Astrocyte (in vitro differentiated cells and primary cell): ENCODE results near the gene ADAMTS8. TPM values are rescaled to one million over a fixed set of nuclear protein-coding genes. Genes with fewer than 3 reads are reported as not detected.
A peak's percentile ranks its signal among the peaks of the same experiment; 100 is the strongest.

Experiments used
- DNase-seq: peaks from one replicate; pipeline ENCODE4 v3.0.0-alpha.2; 2010; ENCODE audit warnings: low read depth
- FAIRE-seq: peaks from 2 replicates; lab custom pipeline; 2011; peaks lifted over from hg19 to GRCh38; lab: Jason Lieb, UNC
- H2AFZ ChIP-seq: 2 replicates; pipeline ENCODE4 v1.6.0; 2012; ENCODE audit warnings: low read depth, low read length, inconsistent platforms
- H3K27ac ChIP-seq: 2 replicates; pipeline ENCODE4 v1.5.1; 2011; ENCODE audit warnings: low read depth, low read length, inconsistent platforms
- H3K27me3 ChIP-seq: 2 replicates; pipeline ENCODE4 v1.6.0; 2011; ENCODE audit warnings: low read length, inconsistent platforms; ENCODE audit not compliant: insufficient read depth
- H3K36me3 ChIP-seq: 2 replicates; pipeline ENCODE4 v1.5.1; 2011; ENCODE audit warnings: low read length, inconsistent platforms; ENCODE audit not compliant: insufficient read depth
- H3K4me1 ChIP-seq: 2 replicates; pipeline ENCODE4 v1.5.1; 2011; ENCODE audit warnings: low read length, inconsistent platforms; ENCODE audit not compliant: insufficient read depth
- H3K4me2 ChIP-seq: 2 replicates; pipeline ENCODE4 v1.6.0; 2012; ENCODE audit warnings: low read length, inconsistent platforms
- H3K4me3 ChIP-seq: 2 replicates; pipeline ENCODE4 v1.5.1; 2011; ENCODE audit warnings: low read depth, mild to moderate bottlenecking, low read length, inconsistent platforms; ENCODE audit not compliant: insufficient read depth
- H3K79me2 ChIP-seq: 2 replicates; pipeline ENCODE4 v1.6.0; 2012; ENCODE audit warnings: mild to moderate bottlenecking, low read length, inconsistent platforms; ENCODE audit not compliant: insufficient read depth
- H3K9ac ChIP-seq: 2 replicates; pipeline ENCODE4 v1.6.0; 2012; ENCODE audit warnings: mild to moderate bottlenecking, low read length, inconsistent platforms
- H3K9me3 ChIP-seq: 2 replicates; pipeline ENCODE4 v1.5.1; 2012; ENCODE audit warnings: low read depth, mild to moderate bottlenecking, low read length, inconsistent platforms; ENCODE audit not compliant: insufficient read depth
- H4K20me1 ChIP-seq: 2 replicates; pipeline ENCODE4 v1.6.0; 2012; ENCODE audit warnings: low read length, inconsistent platforms; ENCODE audit not compliant: insufficient read depth
- H3K27ac Mint-ChIP-seq: one replicate; pipeline ENCODE4 v1.8.0; 2021; ENCODE audit warnings: mild to moderate bottlenecking, mixed read lengths; ENCODE audit not compliant: unreplicated experiment
- H3K27me3 Mint-ChIP-seq: one replicate; pipeline ENCODE4 v1.8.0; 2021; ENCODE audit warnings: low read depth, mixed read lengths; ENCODE audit not compliant: unreplicated experiment
- H3K36me3 Mint-ChIP-seq: one replicate; pipeline ENCODE4 v1.8.0; 2021; ENCODE audit warnings: low read depth, mixed read lengths; ENCODE audit not compliant: unreplicated experiment
- H3K4me1 Mint-ChIP-seq: one replicate; pipeline ENCODE4 v1.8.0; 2021; ENCODE audit warnings: low read depth, mixed read lengths; ENCODE audit not compliant: unreplicated experiment
- H3K4me3 Mint-ChIP-seq: one replicate; pipeline ENCODE4 v1.8.0; 2021; ENCODE audit warnings: mild to moderate bottlenecking, moderate library complexity, mixed read lengths; ENCODE audit not compliant: unreplicated experiment
- H3K9me3 Mint-ChIP-seq: one replicate; pipeline ENCODE4 v1.8.0; 2021; ENCODE audit warnings: mild to moderate bottlenecking, mixed read lengths; ENCODE audit not compliant: unreplicated experiment
- EZH2 ChIP-seq: IDR thresholded peaks from 2 replicates; pipeline ENCODE4 v1.6.1; 2012; ENCODE audit warnings: mild to moderate bottlenecking, low read length, inconsistent platforms; ENCODE audit not compliant: insufficient read depth
- total RNA-seq: library from RNA; stranded (reverse); gene quantifications from 2 replicates; pipeline ENCODE4 v1.2.1, GENCODE V29; 2021
- TF ChIP-seq, protein P1 (sequence below): IDR thresholded peaks from 2 replicates; pipeline ENCODE4 v1.5.1; 2011; ENCODE audit warnings: low read depth, mild to moderate bottlenecking, inconsistent platforms, low read length, moderate library complexity; ENCODE audit not compliant: insufficient read depth

ADAMTS8 gene
- total RNA-seq, 1 donor from 2014 or later = 0.20 TPM

GRCh38 chr11:130451231-130452019 lies 23.0 kb upstream of the ADAMTS8 start:
- DNase-seq = peak; percentile 61
- H4K20me1 ChIP-seq = peaks cover 18% of the 10 kb centered on the region
- peaks cover 40% of the 10 kb centered on the region for H3K4me1 ChIP-seq
- peak overlapping the region; percentile 86 for H3K4me2 ChIP-seq
- H3K9me3 ChIP-seq = no peaks in the 10 kb centered on the region
- H3K79me2 ChIP-seq = peaks cover 54% of the 10 kb centered on the region
- H3K27me3 ChIP-seq = no peaks in the 10 kb centered on the region
- peak overlapping the region; percentile 93 for H3K4me3 Mint-ChIP-seq
- no peaks in the 10 kb centered on the region for H3K36me3 Mint-ChIP-seq
- H3K4me3 ChIP-seq = no peak overlapping the region
- TF ChIP-seq EZH2 = no peak
- TF ChIP-seq, protein P1, sequence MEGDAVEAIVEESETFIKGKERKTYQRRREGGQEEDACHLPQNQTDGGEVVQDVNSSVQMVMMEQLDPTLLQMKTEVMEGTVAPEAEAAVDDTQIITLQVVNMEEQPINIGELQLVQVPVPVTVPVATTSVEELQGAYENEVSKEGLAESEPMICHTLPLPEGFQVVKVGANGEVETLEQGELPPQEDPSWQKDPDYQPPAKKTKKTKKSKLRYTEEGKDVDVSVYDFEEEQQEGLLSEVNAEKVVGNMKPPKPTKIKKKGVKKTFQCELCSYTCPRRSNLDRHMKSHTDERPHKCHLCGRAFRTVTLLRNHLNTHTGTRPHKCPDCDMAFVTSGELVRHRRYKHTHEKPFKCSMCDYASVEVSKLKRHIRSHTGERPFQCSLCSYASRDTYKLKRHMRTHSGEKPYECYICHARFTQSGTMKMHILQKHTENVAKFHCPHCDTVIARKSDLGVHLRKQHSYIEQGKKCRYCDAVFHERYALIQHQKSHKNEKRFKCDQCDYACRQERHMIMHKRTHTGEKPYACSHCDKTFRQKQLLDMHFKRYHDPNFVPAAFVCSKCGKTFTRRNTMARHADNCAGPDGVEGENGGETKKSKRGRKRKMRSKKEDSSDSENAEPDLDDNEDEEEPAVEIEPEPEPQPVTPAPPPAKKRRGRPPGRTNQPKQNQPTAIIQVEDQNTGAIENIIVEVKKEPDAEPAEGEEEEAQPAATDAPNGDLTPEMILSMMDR = no peak
- H3K4me1 Mint-ChIP-seq = peaks cover 10% of the 10 kb centered on the region
- peaks cover 3% of the 10 kb centered on the region for H3K9me3 Mint-ChIP-seq
- H3K9ac ChIP-seq = peak overlapping the region; percentile 29
- H3K27ac Mint-ChIP-seq = no peak overlapping the region
- no peak overlapping the region for H3K27ac ChIP-seq
- H2AFZ ChIP-seq = no peak overlapping the region
- no peaks in the 10 kb centered on the region for H3K36me3 ChIP-seq
- peaks cover 15% of the 10 kb centered on the region for H3K27me3 Mint-ChIP-seq
- no peak for FAIRE-seq

DNA sequence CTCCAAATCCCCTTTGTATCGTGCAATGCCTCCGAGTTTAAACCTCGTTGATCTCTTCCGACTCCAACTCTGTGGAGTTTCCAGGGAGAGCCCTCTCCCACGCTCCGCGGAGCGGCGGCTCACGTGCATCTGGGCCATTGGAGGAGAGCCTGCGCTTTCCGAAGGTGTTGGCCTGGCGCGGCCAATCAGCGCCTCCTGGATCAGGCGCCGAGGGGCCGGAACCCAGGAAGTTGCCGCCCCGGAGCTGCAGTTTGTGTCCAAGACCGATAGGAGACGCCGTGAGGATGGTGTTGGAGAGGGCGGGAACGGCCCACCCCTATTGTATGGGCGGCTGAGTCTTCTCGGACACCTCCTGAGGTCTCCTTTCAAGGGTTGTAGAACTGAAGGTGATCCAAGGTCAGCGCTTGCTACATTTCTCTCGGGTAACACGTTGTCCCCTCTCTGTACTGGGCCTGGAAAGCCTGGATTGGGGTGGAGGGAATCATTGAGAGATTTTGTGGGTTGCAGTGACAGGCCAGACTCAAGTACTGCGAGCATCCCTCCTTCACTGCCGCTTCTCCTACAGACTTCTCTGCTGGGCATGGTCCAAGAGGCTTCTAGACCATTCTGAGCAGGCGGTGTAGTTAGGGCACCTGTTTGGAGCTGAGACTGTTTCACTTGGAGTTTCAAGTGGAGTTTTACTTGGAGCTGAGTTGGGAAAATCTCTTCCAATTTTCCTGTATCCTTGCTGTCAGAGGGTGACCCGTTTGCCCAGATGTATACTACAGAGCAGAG lies 21.8 kb upstream of the ADAMTS8 start:
- peaks cover 18% of the 10 kb centered on the region for H3K27me3 Mint-ChIP-seq
- Histone ChIP-seq H3K4me1 (peaks cover 40% of the 10 kb centered on the region), H2AFZ (peak overlapping the region; percentile 82), H3K27me3 (no peaks in the 10 kb centered on the region), H3K4me3 (peak overlapping the region; percentile 67), H3K27ac (peak overlapping the region; percentile 11), H4K20me1 (peaks cover 10% of the 10 kb centered on the region), H3K79me2 (peaks cover 42% of the 10 kb centered on the region), H3K4me2 (peak overlapping the region; percentile 86), H3K9ac (peak overlapping the region; percentile 70), H3K9me3 (no peaks in the 10 kb centered on the region), H3K36me3 (no peaks in the 10 kb centered on the region)
- H3K4me1 Mint-ChIP-seq = peaks cover 10% of the 10 kb centered on the region
- DNase-seq = peak; percentile 77
- H3K27ac Mint-ChIP-seq = peak overlapping the region; percentile 93
- FAIRE-seq = no peak
- TF ChIP-seq EZH2 = no peak
- TF ChIP-seq, protein P1 = peak; percentile 50
- H3K9me3 Mint-ChIP-seq = peaks cover 3% of the 10 kb centered on the region
- no peaks in the 10 kb centered on the region for H3K36me3 Mint-ChIP-seq
- peak overlapping the region; percentile 93 for H3K4me3 Mint-ChIP-seq
